KMS-11 (cell line): ENCODE data around the gene LAPTM5.

ENCODE experiments used
- H2AFZ ChIP-seq: fragments of 200-600 bp; sonication (generic); 2 replicates; pipeline ENCODE4 v1.6.1; 2016; ENCODE audit warnings: antibody characterized with exemption, mixed run types, low read depth
- H3K27ac ChIP-seq: fragments of 200-600 bp; sonication (generic); 2 replicates; pipeline ENCODE4 v1.6.1; 2016; ENCODE audit warnings: mild to moderate bottlenecking, mixed run types
- H3K27me3 ChIP-seq: fragments of 200-600 bp; sonication (generic); 2 replicates; pipeline ENCODE4 v1.6.1; 2017; ENCODE audit warnings: mild to moderate bottlenecking, low read depth, mixed run types, moderate library complexity; ENCODE audit not compliant: insufficient read depth
- H3K36me3 ChIP-seq: fragments of 200-600 bp; sonication (generic); 2 replicates; pipeline ENCODE4 v1.6.1; 2017; ENCODE audit warnings: mild to moderate bottlenecking, mixed run types; ENCODE audit not compliant: insufficient read depth
- H3K4me1 ChIP-seq: fragments of 200-600 bp; sonication (generic); 2 replicates; pipeline ENCODE4 v1.6.1; 2016; ENCODE audit warnings: mild to moderate bottlenecking, low read depth, mixed run types; ENCODE audit not compliant: poor library complexity, severe bottlenecking
- H3K4me2 ChIP-seq: fragments of 200-600 bp; sonication (generic); 2 replicates; pipeline ENCODE4 v1.7.0; 2016; ENCODE audit warnings: mild to moderate bottlenecking, mixed run types
- H3K4me3 ChIP-seq: fragments of 200-600 bp; sonication (generic); IDR thresholded peaks from 2 replicates; pipeline ENCODE4 v1.6.1; 2017; ENCODE audit warnings: low read depth, low read length, mixed read lengths; ENCODE audit not compliant: insufficient read depth
- H3K79me2 ChIP-seq: fragments of 200-600 bp; sonication (generic); 2 replicates; pipeline ENCODE4 v1.6.1; 2016; ENCODE audit warnings: low read depth, mixed run types; ENCODE audit not compliant: insufficient read depth
- H3K9ac ChIP-seq: fragments of 200-600 bp; sonication (generic); 2 replicates; pipeline ENCODE4 v1.6.1; 2016; ENCODE audit warnings: mild to moderate bottlenecking, mixed run types
- H4K20me1 ChIP-seq: fragments of 200-600 bp; sonication (generic); 2 replicates; pipeline ENCODE4 v1.6.1; 2016; ENCODE audit warnings: mild to moderate bottlenecking, mixed run types; ENCODE audit not compliant: insufficient read depth
- CTCF ChIP-seq: fragments of 200-600 bp; sonication (generic); conservative IDR thresholded peaks from 2 replicates; pipeline ENCODE4 v1.6.1; 2017; ENCODE audit warnings: low read depth, mild to moderate bottlenecking, antibody characterized with exemption, low read length, moderate library complexity, mixed read lengths

The LAPTM5 gene

GRCh38 chr1:30716646-30717045, 40.9 kb downstream of the LAPTM5 start:
- Histone ChIP-seq H3K4me1 (peaks cover 5% of the 10 kb centered on the region), H3K27ac (no peak overlapping the region), H3K36me3 (no peaks in the 10 kb centered on the region), H3K4me2 (no peak overlapping the region), H3K79me2 (no peaks in the 10 kb centered on the region), H3K4me3 (no peak overlapping the region), H3K27me3 (peaks cover 10% of the 10 kb centered on the region; the same call in 1 of the 2 replicates), H3K9ac (no peak overlapping the region), H2AFZ (no peak overlapping the region), H4K20me1 (no peaks in the 10 kb centered on the region)
- no peak for TF ChIP-seq CTCF

- Histone ChIP-seq H4K20me1 (no peaks in the 10 kb centered on the region), H3K27ac (no peak overlapping the region), H2AFZ (no peak overlapping the region), H3K27me3 (peaks cover 18% of the 10 kb centered on the region; the same call in 1 of the 2 replicates), H3K9ac (no peak overlapping the region), H3K36me3 (no peaks in the 10 kb centered on the region), H3K4me2 (no peak overlapping the region), H3K4me3 (no peak overlapping the region), H3K79me2 (no peaks in the 10 kb centered on the region), H3K4me1 (peaks cover 5% of the 10 kb centered on the region)
- TF ChIP-seq CTCF, result no peak
These were observed 41.7 kb downstream of the LAPTM5 start for GRCh38 chr1:30715886-30716285.

DNA sequence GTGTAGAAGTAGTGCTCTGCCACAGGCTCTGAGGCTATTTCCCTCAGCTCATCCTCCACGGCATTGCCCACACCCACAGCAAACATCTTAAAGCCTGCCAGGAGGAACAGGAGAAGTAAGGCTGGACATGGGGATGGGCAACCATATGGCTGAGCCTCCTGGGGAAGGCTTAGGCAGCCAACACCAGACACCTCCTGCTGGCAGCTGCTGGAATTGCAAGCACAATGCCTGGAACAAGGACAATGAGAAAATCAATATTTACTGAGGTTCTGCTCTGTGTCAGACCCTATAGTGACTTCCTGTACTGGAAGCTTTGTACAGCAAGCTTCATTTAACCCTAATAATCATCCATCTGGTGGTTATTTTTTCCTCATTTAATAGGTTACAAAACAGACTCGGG, 42.4 kb downstream of the LAPTM5 start:
- no peaks in the 10 kb centered on the region for H3K79me2 ChIP-seq
- TF ChIP-seq CTCF, result peak; percentile 73

GRCh38 chr1:30714536-30715090, 43.0 kb downstream of the LAPTM5 start:
- Histone ChIP-seq H3K9ac (no peak overlapping the region), H3K4me3 (no peak overlapping the region), H3K27ac (no peak overlapping the region), H3K4me1 (peaks cover 3% of the 10 kb centered on the region), H4K20me1 (no peaks in the 10 kb centered on the region), H3K79me2 (no peaks in the 10 kb centered on the region), H2AFZ (no peak overlapping the region), H3K4me2 (no peak overlapping the region), H3K36me3 (no peaks in the 10 kb centered on the region), H3K27me3 (peaks cover 28% of the 10 kb centered on the region; the same call in 1 of the 2 replicates)
- no peak for TF ChIP-seq CTCF

More for the DNA sequence above, 42.4 kb downstream of the LAPTM5 start:
- Histone ChIP-seq H3K9ac (no peak overlapping the region), H3K36me3 (no peaks in the 10 kb centered on the region), H3K4me2 (no peak overlapping the region), H3K4me3 (no peak overlapping the region), H3K27ac (no peak overlapping the region), H2AFZ (no peak overlapping the region), H3K4me1 (peaks cover 5% of the 10 kb centered on the region), H4K20me1 (no peaks in the 10 kb centered on the region), H3K27me3 (peaks cover 22% of the 10 kb centered on the region; the same call in 1 of the 2 replicates)
